NB4 (cell line): ENCODE data around the gene PCNT.

Experiments used
- DNase-seq: peaks from one replicate; pipeline ENCODE4 v3.0.0; 2010; ENCODE audit warnings: low read depth
- H3K4me3 ChIP-seq: one replicate; pipeline ENCODE4 v1.5.1; 2011; ENCODE audit warnings: mild to moderate bottlenecking, low read depth, low read length, moderate library complexity
- MYC ChIP-seq: IDR thresholded peaks from 2 replicates; pipeline ENCODE4 v1.6.1; 2011; ENCODE audit warnings: low read depth, low read length
- POLR2A ChIP-seq: IDR thresholded peaks from 2 replicates; pipeline ENCODE4 v1.6.1; 2011; ENCODE audit warnings: mild to moderate bottlenecking; ENCODE audit not compliant: insufficient read length; ENCODE audit errors: extremely low read depth
- TF ChIP-seq, protein P1 (sequence below): IDR thresholded peaks from one replicate; pipeline ENCODE4 v1.5.1; 2012; ENCODE audit warnings: low read depth, low read length
- TF ChIP-seq, protein P2 (sequence below): IDR thresholded peaks from 2 replicates; pipeline ENCODE4 v1.6.1; 2011; ENCODE audit warnings: low read depth, low read length

Gene PCNT

DNA sequence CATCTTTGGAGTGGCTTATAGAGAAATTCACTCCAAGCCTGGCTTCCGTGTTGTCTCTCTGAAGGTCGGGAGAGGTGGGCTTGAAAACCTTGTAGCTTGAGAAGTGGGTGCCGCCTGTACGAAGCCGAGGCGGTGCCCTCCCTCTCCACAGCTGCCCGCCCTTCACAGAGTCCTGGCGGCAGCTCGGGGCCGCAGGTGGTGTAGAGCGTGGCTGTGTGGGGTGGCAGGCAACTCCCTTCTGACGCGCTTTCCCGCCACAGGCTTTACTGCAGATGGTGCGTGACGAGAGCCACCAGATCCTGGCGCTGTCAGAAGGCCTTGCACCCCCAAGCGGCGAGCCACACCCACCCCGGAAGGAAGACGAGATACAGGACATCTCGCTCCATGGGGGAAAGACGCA is 101.6 kb downstream of the PCNT start:
- no peak for DNase-seq
- no peak overlapping the region for H3K4me3 ChIP-seq
- TF ChIP-seq MYC (no peak), POLR2A (no peak)
- TF ChIP-seq, protein P1, sequence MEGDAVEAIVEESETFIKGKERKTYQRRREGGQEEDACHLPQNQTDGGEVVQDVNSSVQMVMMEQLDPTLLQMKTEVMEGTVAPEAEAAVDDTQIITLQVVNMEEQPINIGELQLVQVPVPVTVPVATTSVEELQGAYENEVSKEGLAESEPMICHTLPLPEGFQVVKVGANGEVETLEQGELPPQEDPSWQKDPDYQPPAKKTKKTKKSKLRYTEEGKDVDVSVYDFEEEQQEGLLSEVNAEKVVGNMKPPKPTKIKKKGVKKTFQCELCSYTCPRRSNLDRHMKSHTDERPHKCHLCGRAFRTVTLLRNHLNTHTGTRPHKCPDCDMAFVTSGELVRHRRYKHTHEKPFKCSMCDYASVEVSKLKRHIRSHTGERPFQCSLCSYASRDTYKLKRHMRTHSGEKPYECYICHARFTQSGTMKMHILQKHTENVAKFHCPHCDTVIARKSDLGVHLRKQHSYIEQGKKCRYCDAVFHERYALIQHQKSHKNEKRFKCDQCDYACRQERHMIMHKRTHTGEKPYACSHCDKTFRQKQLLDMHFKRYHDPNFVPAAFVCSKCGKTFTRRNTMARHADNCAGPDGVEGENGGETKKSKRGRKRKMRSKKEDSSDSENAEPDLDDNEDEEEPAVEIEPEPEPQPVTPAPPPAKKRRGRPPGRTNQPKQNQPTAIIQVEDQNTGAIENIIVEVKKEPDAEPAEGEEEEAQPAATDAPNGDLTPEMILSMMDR: no peak
- TF ChIP-seq, protein P2, sequence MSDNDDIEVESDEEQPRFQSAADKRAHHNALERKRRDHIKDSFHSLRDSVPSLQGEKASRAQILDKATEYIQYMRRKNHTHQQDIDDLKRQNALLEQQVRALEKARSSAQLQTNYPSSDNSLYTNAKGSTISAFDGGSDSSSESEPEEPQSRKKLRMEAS: no peak

DNA sequence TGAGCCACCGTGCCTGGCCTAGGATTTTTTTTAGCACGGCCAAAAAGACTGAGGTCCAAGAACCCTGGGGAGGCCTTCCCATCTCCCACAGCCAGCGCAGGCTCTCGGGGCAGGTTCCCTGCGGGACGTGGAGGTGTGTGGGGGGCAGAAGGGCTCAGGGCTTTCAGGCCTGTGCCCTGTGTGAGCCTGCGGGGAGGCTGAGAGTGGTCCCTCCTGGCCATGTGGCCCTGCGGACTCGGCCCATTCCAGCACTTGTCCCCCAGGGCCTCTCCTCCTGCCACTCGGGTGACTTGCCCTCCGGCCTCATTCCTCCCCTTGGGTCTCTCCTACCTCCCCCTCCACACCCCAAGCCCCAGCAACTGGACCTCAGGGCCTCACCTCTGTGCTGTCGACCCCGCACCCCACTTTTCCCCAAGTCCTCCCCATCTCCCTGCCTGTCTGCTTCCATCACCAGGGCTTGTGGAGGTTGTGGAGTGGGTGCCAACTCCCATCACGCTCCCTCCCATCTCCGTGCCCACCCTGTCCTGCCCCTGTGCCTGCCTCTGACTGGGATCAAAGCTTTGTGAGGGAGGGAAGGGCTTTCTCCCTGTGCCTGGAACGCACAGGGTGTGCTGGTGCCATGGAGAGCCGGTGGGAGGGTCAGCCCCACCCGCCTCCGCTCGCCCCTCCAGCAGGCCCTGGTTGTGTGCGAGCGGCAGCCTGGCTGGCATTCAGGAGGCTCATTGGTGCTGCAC is 102.5 kb downstream of the PCNT start:
- TF ChIP-seq POLR2A: no peak
- TF ChIP-seq MYC: no peak
- TF ChIP-seq, protein P2: no peak
- DNase-seq: no peak
- no peak overlapping the region for H3K4me3 ChIP-seq

DNA sequence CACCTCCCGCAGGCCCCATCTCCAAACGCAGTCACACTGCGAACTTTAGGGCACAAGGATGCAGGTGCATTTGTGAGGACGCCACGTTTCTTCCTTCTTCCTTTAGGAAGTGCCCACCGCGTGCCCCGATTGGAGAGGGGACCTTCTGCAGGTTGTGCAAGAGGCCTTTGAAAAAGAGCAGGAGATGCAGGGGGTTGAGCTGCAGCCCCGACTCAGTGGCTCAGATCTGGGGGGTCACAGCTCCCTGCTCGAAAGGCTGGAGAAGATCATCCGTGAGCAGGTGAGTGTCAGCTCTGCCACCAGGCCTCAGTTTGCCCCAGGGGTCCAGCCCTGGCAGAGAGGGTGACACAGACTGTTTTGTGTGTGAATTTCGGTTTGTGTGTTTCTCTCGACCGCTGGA is 103.6 kb downstream of the PCNT start:
- TF ChIP-seq, protein P2: no peak
- TF ChIP-seq POLR2A (no peak), MYC (no peak)
- TF ChIP-seq, protein P1: no peak
- no peak overlapping the region for H3K4me3 ChIP-seq
- no peak for DNase-seq

DNA sequence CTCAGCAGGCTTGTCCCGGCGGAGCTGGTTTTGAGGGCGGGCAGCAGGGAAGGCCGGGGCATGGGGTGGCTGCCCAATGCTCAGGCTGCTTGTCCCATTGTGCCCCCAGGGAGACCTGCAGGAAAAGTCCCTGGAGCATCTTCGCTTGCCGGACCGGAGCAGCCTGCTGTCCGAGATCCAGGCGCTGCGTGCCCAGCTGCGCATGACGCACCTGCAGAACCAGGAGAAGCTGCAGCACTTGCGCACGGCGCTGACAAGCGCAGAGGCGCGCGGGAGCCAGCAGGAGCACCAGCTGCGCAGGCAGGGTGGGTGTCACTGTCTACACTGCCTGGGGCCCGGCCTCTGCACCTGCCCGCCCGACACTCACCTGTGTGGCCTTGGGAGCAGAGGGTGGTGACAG is 104.3 kb downstream of the PCNT start:
- no peak for DNase-seq
- TF ChIP-seq, protein P1: no peak
- no peak overlapping the region for H3K4me3 ChIP-seq

DNA sequence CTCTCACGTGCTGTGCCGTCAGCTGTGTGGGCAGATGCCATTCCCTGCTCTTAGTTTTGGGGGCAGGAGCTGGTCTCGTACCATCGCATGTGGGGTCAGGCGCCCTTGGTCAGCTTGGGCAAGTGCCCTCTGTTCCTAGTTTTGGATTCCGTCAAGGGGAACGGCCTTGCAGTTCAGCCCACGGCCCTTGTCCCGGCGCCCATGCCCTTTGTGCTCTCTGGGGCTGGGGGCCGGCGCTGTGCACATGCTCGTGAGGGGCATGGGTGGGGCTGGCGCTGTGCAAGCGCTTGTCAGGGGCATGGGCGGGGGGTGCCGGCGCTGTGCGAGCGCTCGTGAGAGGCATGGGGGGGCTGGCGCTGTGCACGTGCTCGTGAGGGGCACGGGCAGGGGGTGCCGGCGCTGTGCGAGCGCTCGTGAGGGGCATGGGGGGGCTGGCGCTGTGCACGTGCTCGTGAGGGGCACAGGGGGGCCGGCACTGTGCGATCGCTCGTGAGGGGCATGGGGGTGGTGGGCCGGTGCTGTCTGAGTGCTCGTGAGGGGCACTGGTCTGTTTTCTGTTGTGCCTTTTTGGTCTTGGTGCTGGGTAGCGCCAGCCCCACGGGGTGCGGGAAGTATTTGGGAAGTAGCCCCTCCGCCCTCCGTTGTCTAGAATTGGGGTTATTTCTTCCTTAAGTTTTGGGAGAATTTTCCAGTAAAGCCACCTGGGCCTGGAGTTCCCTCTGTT is 105.2 kb downstream of the PCNT start:
- no peak overlapping the region for H3K4me3 ChIP-seq
- DNase-seq: no peak
- TF ChIP-seq, protein P1: no peak
- TF ChIP-seq POLR2A (no peak), MYC (no peak)
- TF ChIP-seq, protein P2: no peak

DNA sequence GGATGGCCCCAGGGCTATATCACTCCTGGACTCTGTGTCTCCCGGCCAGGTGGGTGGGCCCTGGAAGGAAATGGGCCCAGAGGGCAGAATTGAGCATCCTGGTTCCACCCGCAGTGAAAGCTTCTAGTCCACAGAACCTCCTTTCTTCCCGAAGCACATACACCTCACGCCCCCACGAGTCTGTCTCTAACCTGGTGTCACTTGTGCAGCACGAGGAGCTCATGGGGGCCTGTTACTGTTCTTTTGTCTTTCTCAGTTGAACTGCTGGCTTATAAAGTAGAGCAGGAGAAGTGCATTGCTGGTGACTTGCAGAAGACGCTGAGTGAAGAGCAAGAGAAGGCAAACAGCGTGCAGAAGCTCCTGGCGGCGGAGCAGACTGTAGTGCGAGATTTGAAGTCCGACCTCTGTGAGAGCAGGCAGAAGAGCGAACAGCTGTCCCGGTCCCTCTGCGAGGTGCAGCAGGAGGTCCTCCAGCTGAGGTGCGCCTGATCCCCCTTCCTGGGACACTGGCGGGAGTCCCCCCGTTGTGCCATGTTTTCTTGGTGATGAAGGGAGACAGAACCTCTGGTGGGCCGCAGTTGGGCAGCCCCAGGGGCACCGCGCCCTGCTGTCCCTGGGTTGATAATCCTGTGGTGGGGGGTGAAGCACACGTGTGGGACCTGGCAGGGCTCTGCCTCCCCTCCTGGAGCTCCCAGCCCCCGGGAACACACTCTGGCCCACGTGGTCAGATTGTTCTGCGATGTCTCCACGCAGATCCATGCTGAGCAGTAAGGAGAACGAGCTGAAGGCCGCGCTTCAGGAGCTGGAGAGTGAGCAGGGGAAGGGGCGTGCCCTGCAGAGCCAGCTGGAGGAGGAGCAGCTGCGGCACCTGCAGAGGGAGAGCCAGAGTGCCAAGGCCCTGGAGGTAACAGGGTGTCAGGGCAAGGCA is 106.1 kb downstream of the PCNT start:
- TF ChIP-seq, protein P1: no peak
- no peak for TF ChIP-seq MYC
- TF ChIP-seq, protein P2: no peak
- TF ChIP-seq POLR2A: no peak
- no peak for DNase-seq
- H3K4me3 ChIP-seq: no peak overlapping the region
